HepG2 (cell line): ENCODE results near the gene SLC22A31. TPM values are rescaled to one million over a fixed set of nuclear protein-coding genes. Genes with fewer than 3 reads are reported as not detected.

Experiments used
- HNF4A ChIP-seq: sonication (generic); formaldehyde crosslinking; IDR thresholded peaks from 2 replicates; pipeline ENCODE4 v1.4.0; 2020; ENCODE audit warnings: missing genetic modification reagents
- LCORL ChIP-seq, 2 experiments: fragments of 450-650 bp in 1 of 2; sonication (generic) in 1 of 2; formaldehyde crosslinking in 1 of 2; IDR thresholded peaks; 2 replicates each; pipeline versions ENCODE4 v1.5.0 to v1.6.1; 2017 to 2020; ENCODE audit warnings: antibody characterized with exemption in 1 of 2, missing genetic modification reagents in 1 of 2
- MYC ChIP-seq: sonication (generic); formaldehyde crosslinking; IDR thresholded peaks from 2 replicates; pipeline ENCODE4 v1.9.0; 2021; ENCODE audit warnings: missing genetic modification reagents, borderline replicate concordance
- NCOA5 ChIP-seq: sonication (generic); formaldehyde crosslinking; IDR thresholded peaks from 2 replicates; pipeline ENCODE4 v1.4.0; 2020; ENCODE audit warnings: missing genetic modification reagents
- PHF8 ChIP-seq: sonication (generic); formaldehyde crosslinking; IDR thresholded peaks from 2 replicates; pipeline ENCODE4 v1.5.0; 2020; ENCODE audit warnings: missing genetic modification reagents
- RARG ChIP-seq: sonication (generic); formaldehyde crosslinking; IDR thresholded peaks from 2 replicates; pipeline ENCODE4 v1.4.0; 2020; ENCODE audit warnings: low read depth, mild to moderate bottlenecking, missing genetic modification reagents
- SALL1 ChIP-seq: sonication (generic); formaldehyde crosslinking; IDR thresholded peaks from 2 replicates; pipeline ENCODE4 v1.8.0; 2022; ENCODE audit warnings: mild to moderate bottlenecking, missing genetic modification reagents
- ZNF224 ChIP-seq: sonication (generic); formaldehyde crosslinking; IDR thresholded peaks from 2 replicates; pipeline ENCODE4 v1.5.0; 2020; ENCODE audit warnings: mild to moderate bottlenecking, missing genetic modification reagents
- ZNF496 ChIP-seq: sonication (generic); formaldehyde crosslinking; IDR thresholded peaks from 2 replicates; pipeline ENCODE4 v1.8.1; 2023; ENCODE audit warnings: mild to moderate bottlenecking, moderate library complexity, missing genetic modification reagents; ENCODE audit not compliant: insufficient replicate concordance
- polyA plus RNA-seq, 8 experiments: library from polyadenylated mRNA; depleted of rRNA in 3 of 8; stranded (reverse) in 7 of 8; unstranded in 1 of 8; fragments of >200 nt; fragmentation: Illumina TruSeq in 4 of 8; extraction: Trizol in 4 of 8; gene quantifications; 2 replicates each; pipeline versions ENCODE4 v1.2.1 to v1.2.3, GENCODE V29; 2011 to 2016; ENCODE audit warnings: low read depth in 4 of 8, missing spikeins in 1 of 8, mixed read lengths in 1 of 8; ENCODE audit not compliant: insufficient read depth in 1 of 8
- total RNA-seq, 5 experiments: library from RNA; depleted of rRNA; stranded (reverse); fragments of >200 nt; fragmentation: Illumina TruSeq; extraction: Trizol; gene quantifications; 2 replicates each; pipeline ENCODE4 v1.2.3, GENCODE V29; 2016; ENCODE audit warnings: low read depth in 1 of 5
- TF ChIP-seq, protein P1 (sequence below): sonication (generic); formaldehyde crosslinking; IDR thresholded peaks from 2 replicates; pipeline ENCODE4 v1.4.0; 2020; ENCODE audit warnings: mild to moderate bottlenecking, missing genetic modification reagents
- TF ChIP-seq, protein P2 (sequence below): sonication (generic); formaldehyde crosslinking; IDR thresholded peaks from one replicate; pipeline ENCODE4 v1.5.1; 2020; ENCODE audit warnings: mild to moderate bottlenecking, missing genetic modification reagents; ENCODE audit errors: not compliant biosample characterization

Gene SLC22A31
- total and polyA plus RNA-seq, 2 of the 13 experiments (the other 11 are each of a cell fraction or from before 2014, with no cell fraction given): 67.3 to 83.3 TPM

DNA sequence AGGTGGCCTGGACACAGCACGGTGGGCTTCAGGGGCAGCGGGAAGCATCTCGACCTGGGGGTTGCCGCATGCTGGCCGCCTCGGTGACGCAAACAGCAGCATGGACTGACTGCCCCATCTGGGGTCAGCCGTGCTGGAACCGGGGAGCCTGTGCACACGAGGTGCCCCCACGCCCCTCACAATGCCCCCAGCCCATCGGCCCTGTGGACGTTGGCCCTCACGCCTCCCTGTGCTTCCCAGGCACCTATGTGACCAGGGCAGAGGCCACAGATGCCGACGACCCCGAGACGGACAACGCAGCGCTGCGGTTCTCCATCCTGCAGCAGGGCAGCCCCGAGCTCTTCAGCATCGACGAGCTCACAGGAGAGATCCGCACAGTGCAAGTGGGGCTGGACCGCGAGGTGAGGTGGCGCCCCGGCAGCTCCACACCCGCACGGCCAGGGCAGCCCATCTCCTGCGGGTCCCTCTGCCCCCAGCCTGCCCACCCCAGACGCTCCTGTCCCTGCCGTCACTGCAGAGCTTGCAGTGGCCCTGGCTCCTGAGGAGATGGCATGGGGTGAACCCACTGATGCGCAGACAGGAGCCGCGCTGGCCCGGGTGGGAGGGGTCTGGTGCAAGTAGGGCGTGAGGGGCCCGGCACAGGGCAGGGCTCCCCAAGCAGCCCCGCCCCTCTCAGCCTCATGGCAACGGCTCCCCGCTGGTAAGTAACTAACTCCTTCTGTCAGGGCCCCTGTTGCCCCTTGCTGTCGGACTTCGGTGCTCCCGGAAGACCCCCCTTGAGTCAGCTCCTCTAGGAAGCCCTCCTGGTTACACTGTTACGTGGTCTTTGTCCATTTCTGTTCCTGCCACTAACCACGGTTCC lies 15.2 kb downstream of the SLC22A31 start (continued):
- TF ChIP-seq LCORL (IDR thresholded peaks at IDR 0.05) (no peak), LCORL (CRISPR knock-in tag; IDR thresholded peaks at IDR 0.05) (no peak), ZNF224 (peak; percentile 62; the same call in 1 of the 2 replicates), HNF4A (CRISPR knock-in tag) (0 out of 2 replicates have a peak, but pooled peaks have one; percentile 8), RARG (CRISPR knock-in tag) (0 out of 2 replicates have a peak, but pooled peaks have one; percentile 41), SALL1 (CRISPR knock-in tag) (peak; percentile 18; the same call in 1 of the 2 replicates), ZNF496 (CRISPR knock-in tag) (no peak), MYC (CRISPR knock-in tag) (0 out of 2 replicates have a peak, but pooled peaks have one; percentile 25), PHF8 (CRISPR knock-in tag) (no peak), NCOA5 (no peak)
- TF ChIP-seq, protein P1, sequence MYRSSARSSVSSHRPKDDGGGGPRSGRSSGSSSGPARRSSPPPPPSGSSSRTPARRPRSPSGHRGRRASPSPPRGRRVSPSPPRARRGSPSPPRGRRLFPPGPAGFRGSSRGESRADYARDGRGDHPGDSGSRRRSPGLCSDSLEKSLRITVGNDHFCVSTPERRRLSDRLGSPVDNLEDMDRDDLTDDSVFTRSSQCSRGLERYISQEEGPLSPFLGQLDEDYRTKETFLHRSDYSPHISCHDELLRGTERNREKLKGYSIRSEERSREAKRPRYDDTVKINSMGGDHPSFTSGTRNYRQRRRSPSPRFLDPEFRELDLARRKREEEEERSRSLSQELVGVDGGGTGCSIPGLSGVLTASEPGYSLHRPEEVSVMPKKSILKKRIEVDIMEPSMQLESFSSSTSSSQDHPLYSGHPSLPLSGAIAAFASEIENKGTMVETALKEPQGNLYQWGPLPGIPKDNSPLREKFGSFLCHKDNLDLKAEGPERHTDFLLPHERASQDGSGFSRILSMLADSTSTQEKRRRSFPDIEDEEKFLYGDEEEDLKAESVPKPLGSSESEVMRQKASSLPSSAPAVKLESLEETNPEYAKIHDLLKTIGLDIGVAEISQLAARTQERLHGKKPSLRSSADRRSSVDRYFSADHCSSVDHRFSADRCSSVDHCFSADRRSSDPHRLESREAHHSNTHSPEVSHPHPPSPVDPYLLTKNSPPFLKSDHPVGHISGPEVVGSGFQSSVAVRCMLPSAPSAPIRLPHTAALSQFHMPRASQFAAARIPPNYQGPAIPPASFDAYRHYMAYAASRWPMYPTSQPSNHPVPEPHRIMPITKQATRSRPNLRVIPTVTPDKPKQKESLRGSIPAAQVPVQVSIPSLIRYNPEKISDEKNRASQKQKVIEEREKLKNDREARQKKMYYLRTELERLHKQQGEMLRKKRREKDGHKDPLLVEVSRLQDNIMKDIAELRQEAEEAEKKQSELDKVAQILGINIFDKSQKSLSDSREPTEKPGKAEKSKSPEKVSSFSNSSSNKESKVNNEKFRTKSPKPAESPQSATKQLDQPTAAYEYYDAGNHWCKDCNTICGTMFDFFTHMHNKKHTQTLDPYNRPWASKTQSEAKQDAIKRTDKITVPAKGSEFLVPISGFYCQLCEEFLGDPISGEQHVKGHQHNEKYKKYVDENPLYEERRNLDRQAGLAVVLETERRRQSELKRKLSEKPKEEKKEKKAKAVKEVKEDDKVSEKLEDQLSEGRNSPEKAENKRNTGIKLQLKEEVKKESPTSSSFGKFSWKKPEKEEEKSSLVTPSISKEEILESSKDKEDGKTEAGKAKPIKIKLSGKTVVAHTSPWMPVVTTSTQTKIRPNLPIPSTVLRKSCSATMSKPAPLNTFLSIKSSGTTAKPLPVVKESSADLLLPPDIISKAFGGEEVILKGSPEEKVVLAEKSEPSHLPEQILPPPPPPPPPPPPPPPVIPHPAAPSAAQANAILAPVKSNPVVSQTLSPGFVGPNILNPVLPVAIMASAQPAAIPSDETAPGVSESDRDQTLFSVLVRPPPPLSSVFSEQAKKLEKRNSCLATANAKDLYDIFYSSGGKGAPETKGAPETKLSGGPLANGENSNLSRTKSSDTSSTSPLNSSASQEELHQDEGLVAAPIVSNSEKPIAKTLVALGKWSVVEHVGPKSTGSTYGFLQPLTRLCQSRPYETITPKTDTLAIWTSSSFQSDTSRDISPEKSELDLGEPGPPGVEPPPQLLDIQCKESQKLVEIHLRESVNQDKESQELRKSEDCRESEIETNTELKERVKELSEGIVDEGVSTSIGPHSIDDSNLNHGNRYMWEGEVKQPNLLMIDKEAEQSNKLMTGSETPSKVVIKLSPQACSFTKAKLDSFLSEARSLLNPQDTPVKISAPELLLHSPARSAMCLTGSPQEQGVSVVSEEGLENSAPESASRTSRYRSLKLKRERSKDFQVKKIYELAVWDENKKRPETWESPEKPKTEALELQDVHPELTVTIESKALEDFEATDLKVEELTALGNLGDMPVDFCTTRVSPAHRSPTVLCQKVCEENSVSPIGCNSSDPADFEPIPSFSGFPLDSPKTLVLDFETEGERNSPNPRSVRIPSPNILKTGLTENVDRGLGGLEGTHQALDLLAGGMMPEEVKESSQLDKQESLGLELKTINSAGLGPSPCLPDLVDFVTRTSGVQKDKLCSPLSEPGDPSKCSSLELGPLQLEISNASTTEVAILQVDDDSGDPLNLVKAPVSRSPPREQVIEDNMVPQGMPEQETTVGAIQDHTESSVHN: no peak
- TF ChIP-seq, protein P2, sequence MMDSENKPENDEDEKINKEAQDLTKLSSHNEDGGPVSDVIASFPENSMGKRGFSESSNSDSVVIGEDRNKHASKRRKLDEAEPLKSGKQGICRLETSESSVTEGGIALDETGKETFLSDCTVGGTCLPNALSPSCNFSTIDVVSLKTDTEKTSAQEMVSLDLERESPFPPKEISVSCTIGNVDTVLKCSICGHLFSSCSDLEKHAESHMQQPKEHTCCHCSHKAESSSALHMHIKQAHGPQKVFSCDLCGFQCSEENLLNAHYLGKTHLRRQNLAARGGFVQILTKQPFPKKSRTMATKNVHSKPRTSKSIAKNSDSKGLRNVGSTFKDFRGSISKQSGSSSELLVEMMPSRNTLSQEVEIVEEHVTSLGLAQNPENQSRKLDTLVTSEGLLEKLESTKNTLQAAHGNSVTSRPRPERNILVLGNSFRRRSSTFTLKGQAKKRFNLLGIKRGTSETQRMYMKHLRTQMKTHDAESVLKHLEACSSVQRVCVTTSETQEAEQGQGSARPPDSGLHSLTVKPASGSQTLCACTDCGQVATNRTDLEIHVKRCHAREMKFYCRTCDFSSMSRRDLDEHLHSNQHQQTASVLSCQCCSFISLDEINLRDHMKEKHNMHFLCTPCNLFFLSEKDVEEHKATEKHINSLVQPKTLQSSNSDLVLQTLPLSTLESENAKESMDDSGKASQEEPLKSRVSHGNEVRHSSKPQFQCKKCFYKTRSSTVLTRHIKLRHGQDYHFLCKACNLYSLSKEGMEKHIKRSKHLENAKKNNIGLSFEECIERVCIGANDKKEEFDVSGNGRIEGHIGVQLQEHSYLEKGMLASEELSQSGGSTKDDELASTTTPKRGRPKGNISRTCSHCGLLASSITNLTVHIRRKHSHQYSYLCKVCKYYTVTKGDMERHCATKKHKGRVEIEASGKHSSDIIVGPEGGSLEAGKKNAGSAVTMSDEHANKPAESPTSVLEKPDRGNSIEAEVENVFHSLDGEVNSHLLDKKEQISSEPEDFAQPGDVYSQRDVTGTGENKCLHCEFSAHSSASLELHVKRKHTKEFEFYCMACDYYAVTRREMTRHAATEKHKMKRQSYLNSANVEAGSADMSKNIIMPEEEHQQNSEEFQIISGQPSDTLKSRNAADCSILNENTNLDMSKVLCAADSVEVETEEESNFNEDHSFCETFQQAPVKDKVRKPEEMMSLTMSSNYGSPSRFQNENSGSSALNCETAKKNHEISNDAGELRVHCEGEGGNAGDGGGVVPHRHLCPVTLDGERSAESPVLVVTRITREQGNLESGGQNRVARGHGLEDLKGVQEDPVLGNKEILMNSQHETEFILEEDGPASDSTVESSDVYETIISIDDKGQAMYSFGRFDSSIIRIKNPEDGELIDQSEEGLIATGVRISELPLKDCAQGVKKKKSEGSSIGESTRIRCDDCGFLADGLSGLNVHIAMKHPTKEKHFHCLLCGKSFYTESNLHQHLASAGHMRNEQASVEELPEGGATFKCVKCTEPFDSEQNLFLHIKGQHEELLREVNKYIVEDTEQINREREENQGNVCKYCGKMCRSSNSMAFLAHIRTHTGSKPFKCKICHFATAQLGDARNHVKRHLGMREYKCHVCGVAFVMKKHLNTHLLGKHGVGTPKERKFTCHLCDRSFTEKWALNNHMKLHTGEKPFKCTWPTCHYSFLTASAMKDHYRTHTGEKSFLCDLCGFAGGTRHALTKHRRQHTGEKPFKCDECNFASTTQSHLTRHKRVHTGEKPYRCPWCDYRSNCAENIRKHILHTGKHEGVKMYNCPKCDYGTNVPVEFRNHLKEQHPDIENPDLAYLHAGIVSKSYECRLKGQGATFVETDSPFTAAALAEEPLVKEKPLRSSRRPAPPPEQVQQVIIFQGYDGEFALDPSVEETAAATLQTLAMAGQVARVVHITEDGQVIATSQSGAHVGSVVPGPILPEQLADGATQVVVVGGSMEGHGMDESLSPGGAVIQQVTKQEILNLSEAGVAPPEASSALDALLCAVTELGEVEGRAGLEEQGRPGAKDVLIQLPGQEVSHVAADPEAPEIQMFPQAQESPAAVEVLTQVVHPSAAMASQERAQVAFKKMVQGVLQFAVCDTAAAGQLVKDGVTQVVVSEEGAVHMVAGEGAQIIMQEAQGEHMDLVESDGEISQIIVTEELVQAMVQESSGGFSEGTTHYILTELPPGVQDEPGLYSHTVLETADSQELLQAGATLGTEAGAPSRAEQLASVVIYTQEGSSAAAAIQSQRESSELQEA: peak; percentile 39
